Activated CD4-positive, alpha-beta memory T cell treated with anti-CD3 and anti-CD28 coated beads, Interleukin-2, amount 10 ng/mL, durations not matched to agents 7 days and 5 days (primary cell): ENCODE data around the gene OR2T10. TPM values are rescaled to one million over a fixed set of nuclear protein-coding genes. Genes with fewer than 3 reads are reported as not detected.
"Not testable (repeated sequence)": the region's sequence is repeated elsewhere in the genome, so short reads cannot be mapped to it uniquely, and the experiment has no call there.

Source experiments
- CTCF ChIA-PET: fragments of 350-600 bp; sonication (Branson Sonifier 250); formaldehyde crosslinking; loops from one replicate; lab custom pipeline; 2021; ENCODE audit warnings: antibody characterized with exemption, inconsistent platforms; lab: Charles Lee
- POLR2A ChIA-PET: fragments of 350-600 bp; sonication (Branson Sonifier 250); formaldehyde crosslinking; loops from one replicate; lab custom pipeline; 2021; ENCODE audit warnings: antibody characterized with exemption; lab: Charles Lee
- DNase-seq: peaks from one replicate; pipeline ENCODE4 v3.0.0-alpha.2; 2020
- H3K27ac Mint-ChIP-seq: one replicate; pipeline ENCODE4 v1.8.0; 2021; ENCODE audit warnings: mild to moderate bottlenecking, mixed read lengths
- H3K27me3 Mint-ChIP-seq: one replicate; pipeline ENCODE4 v1.8.0; 2021; ENCODE audit warnings: mixed read lengths
- H3K36me3 Mint-ChIP-seq: one replicate; pipeline ENCODE4 v1.8.0; 2021; ENCODE audit warnings: low read depth, mixed read lengths
- H3K4me1 Mint-ChIP-seq: one replicate; pipeline ENCODE4 v1.8.0; 2021; ENCODE audit warnings: mixed read lengths
- H3K4me3 Mint-ChIP-seq: one replicate; pipeline ENCODE4 v1.8.0; 2021; ENCODE audit warnings: mild to moderate bottlenecking, mixed read lengths
- H3K9me3 Mint-ChIP-seq: one replicate; pipeline ENCODE4 v1.8.0; 2021; ENCODE audit warnings: mixed read lengths
- total RNA-seq, 2 experiments: library from RNA; stranded (reverse); gene quantifications; one replicate each; pipeline ENCODE4 v1.2.3, GENCODE V29; 2021

Gene OR2T10
- total RNA-seq = not detected

GRCh38 chr1:248597589-248597988 lies at the start of gene OR2T10:
TSS of gene OR2T10 (minus strand) at chr1:248597700. CDS start at chr1:248593768, 3,932 bp downstream.
- Mint-ChIP-seq H3K36me3 (no peaks in the 10 kb centered on the region), H3K4me1 (peaks cover 5% of the 10 kb centered on the region), H3K4me3 (no peak within 1 kb of the TSS), H3K9me3 (no peaks in the 10 kb centered on the region), H3K27ac (no peak within 1 kb of the TSS), H3K27me3 (no peaks in the 10 kb centered on the region)
- POLR2A ChIA-PET = no interaction called here
- DNase-seq = no peak
- CTCF ChIA-PET = no interaction called here

GRCh38 chr1:248645178-248645577 lies 47.7 kb upstream of the OR2T10 start, which contains the start of gene OR2T35:
TSS of gene OR2T35 (minus strand) at chr1:248645278. CDS start at chr1:248639258, 6,020 bp downstream.
- H3K27me3 Mint-ChIP-seq, H3K4me3 Mint-ChIP-seq, H3K36me3 Mint-ChIP-seq, CTCF ChIA-PET, DNase-seq, H3K9me3 Mint-ChIP-seq, H3K27ac Mint-ChIP-seq, POLR2A ChIA-PET, H3K4me1 Mint-ChIP-seq: not testable (repeated sequence)

- H3K27ac Mint-ChIP-seq, H3K27me3 Mint-ChIP-seq, DNase-seq, CTCF ChIA-PET, H3K9me3 Mint-ChIP-seq, H3K36me3 Mint-ChIP-seq, H3K4me1 Mint-ChIP-seq, H3K4me3 Mint-ChIP-seq, POLR2A ChIA-PET: not testable (repeated sequence)
Measured at GRCh38 chr1:248642971-248643651, 45.6 kb upstream of the OR2T10 start.

GRCh38 chr1:248641583-248641982 lies 44.1 kb upstream of the OR2T10 start:
- POLR2A ChIA-PET, H3K4me1 Mint-ChIP-seq, H3K27ac Mint-ChIP-seq, H3K9me3 Mint-ChIP-seq, DNase-seq, H3K27me3 Mint-ChIP-seq, H3K36me3 Mint-ChIP-seq, H3K4me3 Mint-ChIP-seq, CTCF ChIA-PET: not testable (repeated sequence)

- H3K4me3 Mint-ChIP-seq, H3K27ac Mint-ChIP-seq, DNase-seq, H3K36me3 Mint-ChIP-seq, H3K4me1 Mint-ChIP-seq, H3K9me3 Mint-ChIP-seq, H3K27me3 Mint-ChIP-seq, CTCF ChIA-PET, POLR2A ChIA-PET: not testable (repeated sequence)
Measured at GRCh38 chr1:248640906-248641305, 43.4 kb upstream of the OR2T10 start.

GRCh38 chr1:248639652-248640051 lies 42.2 kb upstream of the OR2T10 start:
- H3K27me3 Mint-ChIP-seq, H3K27ac Mint-ChIP-seq, CTCF ChIA-PET, H3K9me3 Mint-ChIP-seq, H3K4me1 Mint-ChIP-seq, H3K4me3 Mint-ChIP-seq, DNase-seq, POLR2A ChIA-PET, H3K36me3 Mint-ChIP-seq: not testable (repeated sequence)

GRCh38 chr1:248636612-248637011 lies 39.1 kb upstream of the OR2T10 start:
- H3K4me1 Mint-ChIP-seq, H3K4me3 Mint-ChIP-seq, DNase-seq, CTCF ChIA-PET, H3K36me3 Mint-ChIP-seq, H3K27ac Mint-ChIP-seq, POLR2A ChIA-PET, H3K27me3 Mint-ChIP-seq, H3K9me3 Mint-ChIP-seq: not testable (repeated sequence)

- not testable (repeated sequence) for H3K27ac Mint-ChIP-seq
Measured at GRCh38 chr1:248634991-248635390, 37.5 kb upstream of the OR2T10 start, which contains the start of gene OR2T11. TSS of gene OR2T11 (minus strand) at chr1:248635091. CDS start at chr1:248627128, 7,963 bp downstream.

GRCh38 chr1:248631354-248632008 lies 34.0 kb upstream of the OR2T10 start:
- ChIA-PET CTCF (no interaction called here), POLR2A (no interaction called here)
- Mint-ChIP-seq H3K27ac (no peak overlapping the region), H3K27me3 (no peaks in the 10 kb centered on the region), H3K4me1 (no peaks in the 10 kb centered on the region), H3K36me3 (no peaks in the 10 kb centered on the region), H3K9me3 (no peaks in the 10 kb centered on the region), H3K4me3 (no peak overlapping the region)
- no peak for DNase-seq

More at GRCh38 chr1:248634991-248635390, 37.5 kb upstream of the OR2T10 start, which contains the start of gene OR2T11:
- POLR2A ChIA-PET, DNase-seq, H3K27me3 Mint-ChIP-seq, H3K36me3 Mint-ChIP-seq, H3K9me3 Mint-ChIP-seq, H3K4me1 Mint-ChIP-seq, CTCF ChIA-PET, H3K4me3 Mint-ChIP-seq: not testable (repeated sequence)

- Mint-ChIP-seq H3K27ac (no peak overlapping the region), H3K27me3 (no peaks in the 10 kb centered on the region), H3K9me3 (no peaks in the 10 kb centered on the region), H3K4me3 (no peak overlapping the region), H3K4me1 (no peaks in the 10 kb centered on the region), H3K36me3 (no peaks in the 10 kb centered on the region)
- ChIA-PET CTCF (no interaction called here), POLR2A (no interaction called here)
- DNase-seq = no peak
Measured at GRCh38 chr1:248630551-248630950, 33.1 kb upstream of the OR2T10 start.

GRCh38 chr1:248627971-248628844 lies 30.7 kb upstream of the OR2T10 start:
- CTCF ChIA-PET = no interaction called here
- Mint-ChIP-seq H3K9me3 (no peaks in the 10 kb centered on the region), H3K4me1 (no peaks in the 10 kb centered on the region), H3K27ac (no peak overlapping the region), H3K27me3 (no peaks in the 10 kb centered on the region), H3K36me3 (no peaks in the 10 kb centered on the region), H3K4me3 (no peak overlapping the region)
- DNase-seq = no peak
- POLR2A ChIA-PET = no interaction called here

- ChIA-PET POLR2A (no interaction called here), CTCF (no interaction called here)
- H3K27me3 Mint-ChIP-seq = peaks cover 2% of the 10 kb centered on the region
- H3K4me1 Mint-ChIP-seq = no peaks in the 10 kb centered on the region
- H3K27ac Mint-ChIP-seq = no peak overlapping the region
- no peaks in the 10 kb centered on the region for H3K9me3 Mint-ChIP-seq
- no peak for DNase-seq
- H3K4me3 Mint-ChIP-seq = no peak overlapping the region
- no peaks in the 10 kb centered on the region for H3K36me3 Mint-ChIP-seq
Measured at GRCh38 chr1:248625971-248626370, 28.5 kb upstream of the OR2T10 start.

- H3K27ac Mint-ChIP-seq = no peak overlapping the region
- POLR2A ChIA-PET = no interaction called here
- H3K27me3 Mint-ChIP-seq = peaks cover 2% of the 10 kb centered on the region
- no peak overlapping the region for H3K4me3 Mint-ChIP-seq
- no peaks in the 10 kb centered on the region for H3K36me3 Mint-ChIP-seq
- CTCF ChIA-PET = interaction anchor here (1.1 to 4.1 kb wide), 2 partner anchors 9 to 181 kb away, joined by 3 to 16 read pairs; no protein-coding TSS in a partner anchor
- DNase-seq = no peak
- no peaks in the 10 kb centered on the region for H3K4me1 Mint-ChIP-seq
- H3K9me3 Mint-ChIP-seq = no peaks in the 10 kb centered on the region
Measured at GRCh38 chr1:248625166-248625565, 27.7 kb upstream of the OR2T10 start.
